GM12878 (cell line): ENCODE results near the gene ARHGAP15. TPM values are rescaled to one million over a fixed set of nuclear protein-coding genes. Genes with fewer than 3 reads are reported as not detected.

Experiments
- ATAC-seq: fragments of 200-7000 bp; cut with Tn5 transposase; 3 replicates; pipeline ENCODE4 v1.9.1; 2020; ENCODE audit warnings: mild to moderate bottlenecking, moderate library complexity
- BruUV-seq: library from RNA; stranded (reverse); fragments of 400-500 nt; replicated peaks from 2 replicates; lab custom pipeline; 2021; lab: Mats Ljungman, UMichigan
- CTCF ChIA-PET: fragments of 300-600 bp; sonication (Branson Sonifier 250); formaldehyde crosslinking; extraction: SDS; loops from one replicate; lab custom pipeline; 2021; ENCODE audit warnings: inconsistent platforms; lab: Yijun Ruan, JAX
- POLR2A ChIA-PET: fragments of 350-600 bp; formaldehyde crosslinking; extraction: SDS; loops from one replicate; lab custom pipeline; 2021; ENCODE audit warnings: inconsistent platforms; lab: Charles Lee
- RAD21 ChIA-PET: fragments of 300-600 bp; sonication (Branson Sonifier 250); formaldehyde crosslinking; loops from one replicate; lab custom pipeline; 2023; ENCODE audit warnings: antibody characterized with exemption; ENCODE audit not compliant: unreplicated experiment; lab: Charles Lee
- SMC1A ChIA-PET: fragments of 300-600 bp; sonication (Branson Sonifier 250); formaldehyde crosslinking; loops from one replicate; lab custom pipeline; 2023; ENCODE audit not compliant: unreplicated experiment, uncharacterized antibody; lab: Charles Lee
- DNase-seq: peaks from one replicate; pipeline ENCODE4 v3.0.0-alpha.2; 2011; ENCODE audit warnings: low read depth, low spot score
- FAIRE-seq: peaks from 3 replicates; lab custom pipeline; 2011; peaks lifted over from hg19 to GRCh38; lab: Jason Lieb, UNC
- H2AFZ ChIP-seq: 2 replicates; pipeline ENCODE4 v1.6.0; 2011; ENCODE audit warnings: low read depth, low read length, control low read depth; ENCODE audit not compliant: control insufficient read depth
- H3K27ac ChIP-seq: 2 replicates; pipeline ENCODE4 v1.5.1; 2011; ENCODE audit warnings: control low read depth; ENCODE audit not compliant: control insufficient read depth, insufficient read depth
- H3K27me3 ChIP-seq, 2 experiments: replicated peaks in 1 of 2; 2 replicates each; pipeline versions ENCODE4 v1.6.0 to v1.6.1; 2011; ENCODE audit warnings: low read length in 1 of 2; ENCODE audit not compliant: control insufficient read depth in 2 of 2, insufficient read depth in 2 of 2
- H3K36me3 ChIP-seq, 2 experiments: 2 replicates each; pipeline ENCODE4 v1.5.1; 2011; ENCODE audit warnings: low read length in 1 of 2; ENCODE audit not compliant: control insufficient read depth in 2 of 2, insufficient read depth in 2 of 2
- H3K4me1 ChIP-seq: 2 replicates; pipeline ENCODE4 v1.6.1; 2011; ENCODE audit warnings: mild to moderate bottlenecking, low read length, moderate library complexity, mixed read lengths; ENCODE audit not compliant: control insufficient read depth, insufficient read depth
- H3K4me2 ChIP-seq: 2 replicates; pipeline ENCODE4 v1.6.0; 2011; ENCODE audit warnings: control low read depth; ENCODE audit not compliant: control insufficient read depth, insufficient read depth
- H3K4me3 ChIP-seq: fragments of 200-600 bp; sonication (generic); 2 replicates; pipeline ENCODE4 v1.5.1; 2016
- H3K79me2 ChIP-seq: 2 replicates; pipeline ENCODE4 v1.6.0; 2011; ENCODE audit warnings: low read length; ENCODE audit not compliant: control insufficient read depth, insufficient read depth
- H3K9ac ChIP-seq: 2 replicates; pipeline ENCODE4 v1.8.0; 2011; ENCODE audit warnings: low read length, control low read depth, mixed read lengths; ENCODE audit not compliant: control insufficient read depth, insufficient read depth
- H3K9me3 ChIP-seq: replicated peaks from 3 replicates; pipeline ENCODE4 v1.5.1; 2011; ENCODE audit warnings: mild to moderate bottlenecking, low read length; ENCODE audit not compliant: control insufficient read depth, insufficient read depth
- H4K20me1 ChIP-seq: 2 replicates; pipeline ENCODE4 v1.6.0; 2011; ENCODE audit not compliant: control insufficient read depth, insufficient read depth
- BCL3 ChIP-seq: IDR thresholded peaks from 2 replicates; pipeline ENCODE4 v1.6.1; 2011; ENCODE audit warnings: borderline replicate concordance, low read depth, mild to moderate bottlenecking, moderate library complexity, low read length; ENCODE audit not compliant: insufficient read depth, poor library complexity, severe bottlenecking
- CBX3 ChIP-seq: fragments of 200-600 bp; sonication (generic); IDR thresholded peaks from 2 replicates; pipeline ENCODE4 v1.6.1; 2016; ENCODE audit warnings: low read depth, borderline replicate concordance
- DPF2 ChIP-seq: fragments of 450-650 bp; IDR thresholded peaks from 2 replicates; pipeline ENCODE4 v1.6.1; 2017; ENCODE audit warnings: mild to moderate bottlenecking
- HCFC1 ChIP-seq: fragments of 150-350 bp; IDR thresholded peaks from 2 replicates; pipeline ENCODE4 v1.6.1; 2014; ENCODE audit warnings: low read length
- IKZF2 ChIP-seq, 2 experiments: fragments of 450-650 bp; IDR thresholded peaks; 2 replicates each; pipeline ENCODE4 v1.6.1; 2017; ENCODE audit warnings: mild to moderate bottlenecking in 2 of 2, moderate library complexity in 2 of 2
- MTA3 ChIP-seq: IDR thresholded peaks from 2 replicates; pipeline ENCODE4 v1.6.1; 2012; ENCODE audit warnings: low read length, inconsistent platforms, borderline replicate concordance
- TCF3 ChIP-seq: IDR thresholded peaks from 2 replicates; pipeline ENCODE4 v1.6.1; 2012; ENCODE audit warnings: low read depth, mild to moderate bottlenecking, low read length, borderline replicate concordance; ENCODE audit not compliant: insufficient read depth
- ZBTB40 ChIP-seq: fragments of 450-650 bp; IDR thresholded peaks from 2 replicates; pipeline ENCODE4 v1.6.1; 2016; ENCODE audit warnings: mild to moderate bottlenecking, moderate library complexity, borderline replicate concordance
- ZNF24 ChIP-seq: fragments of 450-650 bp; IDR thresholded peaks from 2 replicates; pipeline ENCODE4 v1.6.1; 2017; ENCODE audit warnings: antibody characterized with exemption, mild to moderate bottlenecking
- WGBS: methylation state at CpG from one replicate; pipeline ENCODE4 v1.1.6; 2016; ENCODE audit warnings: low lambda C conversion rate; ENCODE audit not compliant: insufficient replicate concordance, insufficient coverage; ENCODE audit errors: missing lambda C conversion rate; 5-methylcytosine and 5-hydroxymethylcytosine counted together
- in situ Hi-C: fragments of 300-500 bp; cut with MboI; formaldehyde crosslinking; loops from 9 replicates; pipeline ENCODE4 v1.14.3; 2018; ENCODE audit warnings: mixed read lengths
- intact Hi-C: fragments of 100-400 bp; cut with micrococcal nuclease; formaldehyde crosslinking; loops from one replicate; pipeline ENCODE4 v1.14.2; 2022; ENCODE audit not compliant: unreplicated experiment
- polyA plus RNA-seq, 11 experiments: library from polyadenylated mRNA; depleted of rRNA in 4 of 11; unstranded in 6 of 11; stranded (reverse) in 5 of 11; fragments of >200 nt; fragmentation: Nextera tagmentation in 4 of 11; fragmentation: Illumina TruSeq in 1 of 11; extraction: Ambion mirVana in 4 of 11; extraction: Trizol in 1 of 11; gene quantifications; 1 replicate in 1 of 11; 2 replicates in 10 of 11; pipeline versions ENCODE4 v1.2.1 to v1.2.3, GENCODE V29; 2011 to 2016; ENCODE audit warnings: inconsistent platforms in 2 of 11, missing spikeins in 2 of 11, low read depth in 1 of 11
- total RNA-seq, 4 experiments: library from RNA; depleted of rRNA in 3 of 4; stranded (reverse); fragments of >200 nt in 3 of 4; fragmentation: Illumina TruSeq in 1 of 4; extraction: Trizol in 1 of 4; gene quantifications; 2 replicates each; pipeline versions ENCODE4 v1.2.1 to v1.2.3, GENCODE V29; 2013 to 2021
- TF ChIP-seq, protein P1 (sequence below): fragments of 450-650 bp; formaldehyde crosslinking; IDR thresholded peaks from 2 replicates; pipeline ENCODE4 v1.4.0; 2022; ENCODE audit warnings: mild to moderate bottlenecking, moderate library complexity
- TF ChIP-seq, protein P2 (sequence below): fragments of 150-350 bp; IDR thresholded peaks from 2 replicates; pipeline ENCODE4 v1.6.1; 2016; ENCODE audit warnings: low read depth, low read length

ARHGAP15 gene
- total and polyA plus RNA-seq, 10 of the 15 experiments (the other 5 are each of a cell fraction or from before 2014, with no cell fraction given) = 38.0 to 92.6 (median 66.7) TPM

DNA sequence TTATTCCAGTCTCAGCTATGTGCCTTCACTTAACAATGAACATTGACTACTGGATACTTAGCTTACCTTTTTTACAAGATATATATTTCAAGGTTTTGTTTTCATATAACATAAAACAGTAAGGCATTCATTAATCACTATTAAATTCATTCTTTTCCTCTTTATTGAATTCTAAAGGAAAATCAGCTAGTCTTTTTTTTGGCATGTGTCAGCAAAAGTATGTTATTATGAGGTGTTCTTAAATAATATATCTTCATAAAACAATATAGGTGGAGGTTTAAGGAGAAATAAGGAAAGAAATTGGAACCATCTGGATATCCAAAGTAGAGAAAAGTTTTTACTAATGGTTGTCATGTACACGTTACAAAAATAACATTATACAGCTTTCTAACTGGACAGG is 472.6 kb downstream of the ARHGAP15 start:
- H3K4me1 ChIP-seq = no peaks in the 10 kb centered on the region
- H2AFZ ChIP-seq = no peak overlapping the region
- H3K4me3 ChIP-seq = no peak overlapping the region
- WGBS = 100% methylated on average over 1 of the region's 1 CpG
- no peak overlapping the region for H3K4me2 ChIP-seq
- H3K27me3 ChIP-seq = no peaks in the 10 kb centered on the region
- DNase-seq (no peak), FAIRE-seq (no peak), ATAC-seq (no peak)
- H3K27ac ChIP-seq = no peak overlapping the region
- RAD21 ChIA-PET = no interaction called here
- in situ Hi-C loops = no loop called here
- POLR2A ChIA-PET = no interaction called here
- H3K36me3 ChIP-seq = no peaks in the 10 kb centered on the region
- intact Hi-C loops = no loop called here
- CTCF ChIA-PET = interaction anchor here (1.4 to 2.2 kb wide), 3 partner anchors 9 to 14 kb away, joined by 4 to 5 read pairs (median 4); no protein-coding TSS in a partner anchor
- H3K9me3 ChIP-seq = no peaks in the 10 kb centered on the region
- no peaks in the 10 kb centered on the region for H3K79me2 ChIP-seq
- no peak overlapping the region for H3K9ac ChIP-seq
- SMC1A ChIA-PET = interaction anchor here (1.4 to 2.0 kb wide), 3 partner anchors 9 to 25 kb away, joined by 4 to 7 read pairs (median 4); no protein-coding TSS in a partner anchor
- no TSS peak for BruUV-seq
- no peaks in the 10 kb centered on the region for H4K20me1 ChIP-seq
- no peak for TF ChIP-seq ZNF24
- TF ChIP-seq IKZF2 (IDR thresholded peaks at IDR 0.05) = no peak
- TF ChIP-seq TCF3 = no peak
- TF ChIP-seq HCFC1 = no peak
- TF ChIP-seq, protein P1, sequence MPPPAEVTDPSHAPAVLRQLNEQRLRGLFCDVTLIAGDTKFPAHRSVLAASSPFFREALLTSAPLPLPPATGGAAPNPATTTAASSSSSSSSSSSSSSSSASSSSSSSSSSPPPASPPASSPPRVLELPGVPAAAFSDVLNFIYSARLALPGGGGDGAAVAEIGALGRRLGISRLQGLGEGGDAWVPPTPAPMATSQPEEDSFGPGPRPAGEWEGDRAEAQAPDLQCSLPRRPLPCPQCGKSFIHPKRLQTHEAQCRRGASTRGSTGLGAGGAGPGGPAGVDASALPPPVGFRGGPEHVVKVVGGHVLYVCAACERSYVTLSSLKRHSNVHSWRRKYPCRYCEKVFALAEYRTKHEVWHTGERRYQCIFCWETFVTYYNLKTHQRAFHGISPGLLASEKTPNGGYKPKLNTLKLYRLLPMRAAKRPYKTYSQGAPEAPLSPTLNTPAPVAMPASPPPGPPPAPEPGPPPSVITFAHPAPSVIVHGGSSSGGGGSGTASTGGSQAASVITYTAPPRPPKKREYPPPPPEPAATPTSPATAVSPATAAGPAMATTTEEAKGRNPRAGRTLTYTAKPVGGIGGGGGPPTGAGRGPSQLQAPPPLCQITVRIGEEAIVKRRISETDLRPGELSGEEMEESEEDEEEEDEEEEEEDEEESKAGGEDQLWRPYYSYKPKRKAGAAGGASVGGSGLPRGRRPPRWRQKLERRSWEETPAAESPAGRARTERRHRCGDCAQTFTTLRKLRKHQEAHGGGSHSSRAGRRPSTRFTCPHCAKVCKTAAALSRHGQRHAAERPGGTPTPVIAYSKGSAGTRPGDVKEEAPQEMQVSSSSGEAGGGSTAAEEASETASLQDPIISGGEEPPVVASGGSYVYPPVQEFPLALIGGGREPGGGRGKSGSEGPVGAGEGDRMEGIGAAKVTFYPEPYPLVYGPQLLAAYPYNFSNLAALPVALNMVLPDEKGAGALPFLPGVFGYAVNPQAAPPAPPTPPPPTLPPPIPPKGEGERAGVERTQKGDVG (CRISPR knock-in tag) = no peak
- TF ChIP-seq, protein P2, sequence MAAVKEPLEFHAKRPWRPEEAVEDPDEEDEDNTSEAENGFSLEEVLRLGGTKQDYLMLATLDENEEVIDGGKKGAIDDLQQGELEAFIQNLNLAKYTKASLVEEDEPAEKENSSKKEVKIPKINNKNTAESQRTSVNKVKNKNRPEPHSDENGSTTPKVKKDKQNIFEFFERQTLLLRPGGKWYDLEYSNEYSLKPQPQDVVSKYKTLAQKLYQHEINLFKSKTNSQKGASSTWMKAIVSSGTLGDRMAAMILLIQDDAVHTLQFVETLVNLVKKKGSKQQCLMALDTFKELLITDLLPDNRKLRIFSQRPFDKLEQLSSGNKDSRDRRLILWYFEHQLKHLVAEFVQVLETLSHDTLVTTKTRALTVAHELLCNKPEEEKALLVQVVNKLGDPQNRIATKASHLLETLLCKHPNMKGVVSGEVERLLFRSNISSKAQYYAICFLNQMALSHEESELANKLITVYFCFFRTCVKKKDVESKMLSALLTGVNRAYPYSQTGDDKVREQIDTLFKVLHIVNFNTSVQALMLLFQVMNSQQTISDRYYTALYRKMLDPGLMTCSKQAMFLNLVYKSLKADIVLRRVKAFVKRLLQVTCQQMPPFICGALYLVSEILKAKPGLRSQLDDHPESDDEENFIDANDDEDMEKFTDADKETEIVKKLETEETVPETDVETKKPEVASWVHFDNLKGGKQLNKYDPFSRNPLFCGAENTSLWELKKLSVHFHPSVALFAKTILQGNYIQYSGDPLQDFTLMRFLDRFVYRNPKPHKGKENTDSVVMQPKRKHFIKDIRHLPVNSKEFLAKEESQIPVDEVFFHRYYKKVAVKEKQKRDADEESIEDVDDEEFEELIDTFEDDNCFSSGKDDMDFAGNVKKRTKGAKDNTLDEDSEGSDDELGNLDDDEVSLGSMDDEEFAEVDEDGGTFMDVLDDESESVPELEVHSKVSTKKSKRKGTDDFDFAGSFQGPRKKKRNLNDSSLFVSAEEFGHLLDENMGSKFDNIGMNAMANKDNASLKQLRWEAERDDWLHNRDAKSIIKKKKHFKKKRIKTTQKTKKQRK = no peak
- TF ChIP-seq MTA3 = no peak
- TF ChIP-seq ZBTB40 = no peak
- TF ChIP-seq BCL3 = no peak
- TF ChIP-seq DPF2 = no peak
- no peak for TF ChIP-seq CBX3
